IMR-90 (cell line): ENCODE measurements around the gene ZSCAN29. TPM values are rescaled to one million over a fixed set of nuclear protein-coding genes. Genes with fewer than 3 reads are reported as not detected.

ENCODE experiments used
- ATAC-seq: fragments of 200-7000 bp; cut with Tn5 transposase; 2 replicates; pipeline ENCODE4 v1.9.1; 2020; ENCODE audit warnings: low read depth, mild to moderate bottlenecking, moderate library complexity
- BruUV-seq: library from RNA; stranded (reverse); fragments of 400-500 nt; replicated peaks from 2 replicates; lab custom pipeline; 2021; lab: Mats Ljungman, UMichigan
- CTCF ChIA-PET: fragments of 300-600 bp; formaldehyde crosslinking; extraction: SDS; loops from one replicate; lab custom pipeline; 2021; ENCODE audit warnings: antibody characterized with exemption; lab: Yijun Ruan, JAX
- POLR2A ChIA-PET: fragments of 300-600 bp; sonication (Branson Sonifier 250); formaldehyde crosslinking; loops from one replicate; lab custom pipeline; 2022; ENCODE audit warnings: antibody characterized with exemption; ENCODE audit not compliant: unreplicated experiment; lab: Charles Lee
- DNase-seq: peaks from one replicate; pipeline ENCODE4 v3.0.0; 2013
- H2AFZ ChIP-seq: replicated peaks from 2 replicates; pipeline ENCODE3; 2013; ENCODE audit warnings: low read length, mild to moderate bottlenecking; ENCODE audit not compliant: poor library complexity
- H2AK5ac ChIP-seq: 2 replicates; pipeline ENCODE4 v1.6.1; 2013; ENCODE audit warnings: low read depth, low read length, inconsistent platforms
- H2AK9ac ChIP-seq: replicated peaks from 2 replicates; pipeline ENCODE3; 2013; ENCODE audit warnings: mild to moderate bottlenecking, low read depth, low read length, moderate library complexity; ENCODE audit not compliant: poor library complexity
- H2BK120ac ChIP-seq: 2 replicates; pipeline ENCODE4 v1.6.1; 2013; ENCODE audit warnings: low read depth, low read length, inconsistent platforms
- H2BK15ac ChIP-seq: 3 replicates; pipeline ENCODE4 v1.6.1; 2013; ENCODE audit warnings: low read depth, low read length, inconsistent platforms
- H2BK20ac ChIP-seq: 2 replicates; pipeline ENCODE4 v1.6.1; 2013; ENCODE audit warnings: low read depth, mild to moderate bottlenecking, inconsistent platforms, low read length, moderate library complexity
- H2BK5ac ChIP-seq: 2 replicates; pipeline ENCODE4 v1.6.1; 2013; ENCODE audit warnings: mild to moderate bottlenecking, low read depth, low read length, inconsistent platforms; ENCODE audit not compliant: poor library complexity, severe bottlenecking
- H3K14ac ChIP-seq: replicated peaks from 2 replicates; pipeline ENCODE4 v1.6.1; 2013; ENCODE audit warnings: low read depth, low read length, inconsistent platforms
- H3K18ac ChIP-seq: 2 replicates; pipeline ENCODE4 v1.6.1; 2013; ENCODE audit warnings: low read depth, low read length, control low read depth
- H3K23ac ChIP-seq: 2 replicates; pipeline ENCODE4 v1.6.1; 2013; ENCODE audit warnings: low read depth, low read length, inconsistent platforms
- H3K27ac ChIP-seq: 2 replicates; pipeline ENCODE4 v1.5.1; 2013; ENCODE audit warnings: mild to moderate bottlenecking, control low read depth, low read length; ENCODE audit not compliant: insufficient read depth
- H3K27me3 ChIP-seq: 2 replicates; pipeline ENCODE4 v1.6.1; 2013; ENCODE audit warnings: low read length; ENCODE audit not compliant: control insufficient read depth, insufficient read depth
- H3K36me3 ChIP-seq: 2 replicates; pipeline ENCODE4 v1.6.1; 2013; ENCODE audit warnings: low read length, mixed read lengths; ENCODE audit not compliant: control insufficient read depth, insufficient read depth
- H3K4ac ChIP-seq: 2 replicates; pipeline ENCODE4 v1.6.1; 2013; ENCODE audit warnings: low read depth, low read length, inconsistent platforms
- H3K4me1 ChIP-seq: 2 replicates; pipeline ENCODE4 v1.6.1; 2013; ENCODE audit warnings: low read length, mixed read lengths; ENCODE audit not compliant: control insufficient read depth, insufficient read depth
- H3K4me2 ChIP-seq: 2 replicates; pipeline ENCODE4 v1.6.1; 2013; ENCODE audit warnings: low read depth, mild to moderate bottlenecking, control low read depth, low read length, moderate library complexity
- H3K4me3 ChIP-seq: 2 replicates; pipeline ENCODE4 v1.5.1; 2013; ENCODE audit warnings: low read depth, mild to moderate bottlenecking, control low read depth, low read length, moderate library complexity; ENCODE audit not compliant: insufficient read depth
- H3K56ac ChIP-seq: 2 replicates; pipeline ENCODE4 v1.6.1; 2013; ENCODE audit warnings: low read length, inconsistent platforms; ENCODE audit not compliant: insufficient read depth; ENCODE audit errors: extremely low read depth
- H3K79me1 ChIP-seq, 2 experiments: 2 replicates each; pipeline ENCODE4 v1.6.1; 2013; ENCODE audit warnings: low read length in 2 of 2, inconsistent platforms in 1 of 2, low read depth in 1 of 2
- H3K9ac ChIP-seq: 2 replicates; pipeline ENCODE4 v1.6.1; 2013; ENCODE audit warnings: low read depth, low read length, control low read depth
- H3K9me1 ChIP-seq: 2 replicates; pipeline ENCODE4 v1.6.1; 2013; ENCODE audit warnings: low read length, inconsistent platforms; ENCODE audit not compliant: insufficient read depth
- H3K9me3 ChIP-seq: 2 replicates; pipeline ENCODE4 v1.6.1; 2013; ENCODE audit warnings: low read length; ENCODE audit not compliant: control insufficient read depth, insufficient read depth
- H4K20me1 ChIP-seq: 2 replicates; pipeline ENCODE4 v1.6.1; 2013; ENCODE audit warnings: low read length, inconsistent platforms; ENCODE audit not compliant: insufficient read depth
- H4K5ac ChIP-seq: 2 replicates; pipeline ENCODE4 v1.6.1; 2013; ENCODE audit warnings: mild to moderate bottlenecking, low read depth, low read length, control low read depth
- H4K8ac ChIP-seq, 2 experiments: 2 replicates each; pipeline ENCODE4 v1.6.1; 2013; ENCODE audit warnings: low read depth in 2 of 2, low read length in 2 of 2, control low read depth in 1 of 2, inconsistent platforms in 1 of 2
- H4K91ac ChIP-seq: 2 replicates; pipeline ENCODE4 v1.6.1; 2013; ENCODE audit warnings: low read depth, low read length, inconsistent platforms; ENCODE audit not compliant: insufficient read depth
- BHLHE40 ChIP-seq: fragments of 150-350 bp; IDR thresholded peaks from 2 replicates; pipeline ENCODE4 v1.6.1; 2016; ENCODE audit warnings: mild to moderate bottlenecking, low read depth, low read length
- CEBPB ChIP-seq: IDR thresholded peaks from 2 replicates; pipeline ENCODE4 v1.6.1; 2012; ENCODE audit warnings: low read depth, low read length, improper control_type of control experiment
- CHD1 ChIP-seq: IDR thresholded peaks from 2 replicates; pipeline ENCODE4 v1.6.1; 2012; ENCODE audit warnings: low read depth, low read length, improper control_type of control experiment
- MAZ ChIP-seq: IDR thresholded peaks from 2 replicates; pipeline ENCODE4 v1.6.1; 2012; ENCODE audit warnings: low read depth, mild to moderate bottlenecking, low read length, improper control_type of control experiment, moderate library complexity, borderline replicate concordance
- RAD21 ChIP-seq: IDR thresholded peaks from 2 replicates; pipeline ENCODE4 v1.6.1; 2012; ENCODE audit warnings: low read length, improper control_type of control experiment
- SMC3 ChIP-seq: fragments of 150-350 bp; IDR thresholded peaks from 2 replicates; pipeline ENCODE4 v1.6.1; 2016; ENCODE audit warnings: low read depth, mild to moderate bottlenecking, antibody characterized with exemption, low read length, moderate library complexity
- WGBS, 2 experiments: methylation state at CpG; one replicate each; pipeline versions ENCODE4 v1.1.5 to v1.1.7; 2013; ENCODE audit warnings: missing lambda C conversion rate in 2 of 2; ENCODE audit not compliant: insufficient read length in 1 of 2; ENCODE audit errors: extremely low coverage in 2 of 2; 5-methylcytosine and 5-hydroxymethylcytosine counted together
- dilution Hi-C: fragments of 300-500 bp; cut with HindIII; formaldehyde crosslinking; loops from one replicate; pipeline ENCODE4 v1.14.3; 2018; ENCODE audit warnings: low sequenced_read_pairs; ENCODE audit not compliant: unreplicated experiment
- in situ Hi-C: fragments of 300-500 bp; cut with MboI; formaldehyde crosslinking; loops from 3 replicates; pipeline ENCODE4 v1.14.3; 2019; ENCODE audit warnings: low sequenced_read_pairs, inconsistent platforms, mixed read lengths
- intact Hi-C: fragments of 100-400 bp; cut with micrococcal nuclease; formaldehyde crosslinking; loops from 2 replicates; pipeline ENCODE4 v1.10.0; 2022
- polyA plus RNA-seq, 3 experiments: library from polyadenylated mRNA; depleted of rRNA; stranded (reverse); fragments of >200 nt; gene quantifications; 2 replicates each; pipeline ENCODE4 v1.2.3, GENCODE V29; 2012; ENCODE audit warnings: low replicate concordance in 1 of 3
- total RNA-seq: library from RNA; depleted of rRNA; stranded (reverse); fragments of >200 nt; gene quantifications from 2 replicates; pipeline ENCODE4 v1.2.3, GENCODE V29; 2012

Gene ZSCAN29
- total and polyA plus RNA-seq, 2 of the 4 experiments (the other 2 are of a cell fraction), result 6.8 to 8.6 TPM

GRCh38 chr15:43325039-43325684, 45.7 kb downstream of the ZSCAN29 start:
- dilution Hi-C loops, result no loop called here
- Histone ChIP-seq H4K20me1 (no peaks in the 10 kb centered on the region), H3K18ac (no peak overlapping the region), H2BK5ac (no peak overlapping the region), H3K79me1 (peaks cover 17 to 23% of the 10 kb centered on the region in 2 experiments), H3K27me3 (peaks cover 8% of the 10 kb centered on the region), H3K14ac (no peak overlapping the region), H2AK9ac (no peak overlapping the region), H4K8ac (no peak overlapping the region), H3K9me1 (peaks cover 2% of the 10 kb centered on the region; the same call in 1 of the 2 replicates), H3K27ac (no peak overlapping the region), H3K23ac (no peak overlapping the region), H3K36me3 (peaks cover 4% of the 10 kb centered on the region), H2AFZ (no peak overlapping the region), H4K5ac (no peak overlapping the region), H2BK15ac (no peak overlapping the region), H3K9ac (no peak overlapping the region), H2AK5ac (no peak overlapping the region), H3K4me2 (no peak overlapping the region), H3K4me1 (peaks cover 9% of the 10 kb centered on the region), H4K91ac (no peak overlapping the region), H2BK120ac (no peak overlapping the region), H3K4me3 (no peak overlapping the region), H3K4ac (no peak overlapping the region), H3K9me3 (no peaks in the 10 kb centered on the region), H2BK20ac (no peak overlapping the region), H3K56ac (no peak overlapping the region)
- no CpG with 5 or more reads among the region's 6 CpGs for WGBS, 2 experiments
- ChIA-PET CTCF (no interaction called here), POLR2A (no interaction called here)
- DNase-seq, result no peak
- ATAC-seq, result no peak
- in situ Hi-C loops, result no loop called here
- TF ChIP-seq BHLHE40 (no peak), CEBPB (no peak), CHD1 (no peak), RAD21 (no peak), SMC3 (no peak), MAZ (no peak)
- intact Hi-C loops, result no loop called here
- no TSS peak for BruUV-seq
